B cell (primary cell): ENCODE data around the gene GRID2. TPM values are rescaled to one million over a fixed set of nuclear protein-coding genes. Genes with fewer than 3 reads are reported as not detected.

Experiments used
- ATAC-seq: fragments of 200-7000 bp; cut with Tn5 transposase; one replicate; pipeline ENCODE4 v1.10.0; 2021; ENCODE audit warnings: low read depth, mild to moderate bottlenecking, moderate number of reproducible peaks, moderate library complexity
- CTCF ChIA-PET: fragments of 350-600 bp; sonication (Branson Sonifier 250); formaldehyde crosslinking; loops from one replicate; lab custom pipeline; 2021; ENCODE audit warnings: antibody characterized with exemption, inconsistent platforms; lab: Charles Lee
- POLR2A ChIA-PET: fragments of 350-600 bp; sonication (Branson Sonifier 250); formaldehyde crosslinking; loops from one replicate; lab custom pipeline; 2021; ENCODE audit warnings: antibody characterized with exemption; lab: Charles Lee
- DNase-seq: peaks from one replicate; pipeline ENCODE4 v3.0.0; 2013
- H2AFZ ChIP-seq: 2 replicates; pipeline ENCODE4 v1.6.1; 2012; ENCODE audit warnings: mild to moderate bottlenecking, low read depth, low read length; ENCODE audit not compliant: insufficient read depth, poor library complexity, severe bottlenecking
- H3K27ac ChIP-seq, 2 donors: 1 replicate in 1 of 2; 2 replicates in 1 of 2; pipeline ENCODE4 v1.5.1; 2012 to 2013; ENCODE audit warnings: low read length in 2 of 2, mild to moderate bottlenecking in 2 of 2, moderate library complexity in 1 of 2
- H3K27me3 ChIP-seq, 4 experiments: fragments of 200-600 bp in 1 of 4; sonication (generic) in 1 of 4; replicated peaks in 1 of 4; 1 replicate in 2 of 4; 2 replicates in 2 of 4; pipeline versions ENCODE4 v1.6.1 to v1.7.0; 2013 to 2016; ENCODE audit warnings: low read length in 3 of 4, mild to moderate bottlenecking in 2 of 4, mixed read lengths in 1 of 4, moderate library complexity in 1 of 4; ENCODE audit not compliant: insufficient read depth in 4 of 4, control insufficient read depth in 3 of 4; ENCODE audit errors: control extremely low read depth in 1 of 4
- H3K36me3 ChIP-seq, 2 experiments: replicated peaks in 1 of 2; 1 replicate in 1 of 2; 2 replicates in 1 of 2; pipeline versions ENCODE4 v1.6.1 to v1.7.1; 2013; ENCODE audit warnings: low read length in 1 of 2; ENCODE audit not compliant: insufficient read depth in 2 of 2, control insufficient read depth in 1 of 2; ENCODE audit errors: control extremely low read depth in 1 of 2, extremely low read depth in 1 of 2
- H3K4me1 ChIP-seq, 2 donors: fragments of 200-600 bp in 1 of 2; sonication (generic) in 1 of 2; 1 replicate in 1 of 2; 2 replicates in 1 of 2; pipeline versions ENCODE4 v1.5.1 to v1.6.1; 2013 to 2017; ENCODE audit warnings: low read length in 2 of 2; ENCODE audit not compliant: control insufficient read depth in 2 of 2, insufficient read depth in 2 of 2
- H3K4me2 ChIP-seq: replicated peaks from 2 replicates; pipeline ENCODE3; 2012; ENCODE audit warnings: mild to moderate bottlenecking, low read depth, low read length; ENCODE audit not compliant: poor library complexity, severe bottlenecking
- H3K4me3 ChIP-seq, 5 experiments: fragments of 200-600 bp in 1 of 5; sonication (generic) in 1 of 5; 1 replicate in 3 of 5; 2 replicates in 2 of 5; pipeline versions ENCODE4 v1.5.1 to v1.7.0; 2011 to 2016; ENCODE audit warnings: low read length in 4 of 5, mild to moderate bottlenecking in 4 of 5, low read depth in 2 of 5, control low read depth in 1 of 5, moderate library complexity in 1 of 5; ENCODE audit not compliant: insufficient read depth in 1 of 5; ENCODE audit errors: control extremely low read depth in 1 of 5, extremely low read depth in 1 of 5
- H3K79me2 ChIP-seq: fragments of 200-600 bp; sonication (generic); one replicate; pipeline ENCODE4 v1.6.0; 2016; ENCODE audit warnings: low read length; ENCODE audit not compliant: control insufficient read depth, insufficient read depth
- H3K9ac ChIP-seq: fragments of 200-600 bp; sonication (generic); 2 replicates; pipeline ENCODE4 v1.6.1; 2017; ENCODE audit warnings: mild to moderate bottlenecking, low read length, moderate library complexity
- H3K9me3 ChIP-seq, 3 donors: one replicate each; pipeline versions ENCODE4 v1.6.1 to v1.7.1; 2013; ENCODE audit warnings: low read length in 2 of 3; ENCODE audit not compliant: control insufficient read depth in 2 of 3, insufficient read depth in 1 of 3; ENCODE audit errors: control extremely low read depth in 1 of 3
- H4K20me1 ChIP-seq: 2 replicates; pipeline ENCODE4 v1.6.0; 2012; ENCODE audit warnings: mild to moderate bottlenecking, low read length; ENCODE audit not compliant: insufficient read depth, control insufficient read depth, poor library complexity, severe bottlenecking
- H3K27ac Mint-ChIP-seq: one replicate; pipeline ENCODE4 v1.8.0; 2021; ENCODE audit warnings: mixed read lengths
- H3K27me3 Mint-ChIP-seq: one replicate; pipeline ENCODE4 v1.8.0; 2021; ENCODE audit warnings: mixed read lengths
- H3K4me1 Mint-ChIP-seq: one replicate; pipeline ENCODE4 v1.8.0; 2021; ENCODE audit warnings: mixed read lengths
- H3K4me3 Mint-ChIP-seq: one replicate; pipeline ENCODE4 v1.8.0; 2021; ENCODE audit warnings: mixed read lengths
- H3K9me3 Mint-ChIP-seq: one replicate; pipeline ENCODE4 v1.8.0; 2022; ENCODE audit warnings: mixed read lengths; ENCODE audit not compliant: insufficient read depth
- EZH2 ChIP-seq: IDR thresholded peaks from 2 replicates; pipeline ENCODE4 v1.6.1; 2012; ENCODE audit warnings: borderline replicate concordance, low read depth, mild to moderate bottlenecking, moderate library complexity, low read length; ENCODE audit not compliant: insufficient read depth, poor library complexity, severe bottlenecking
- WGBS: methylation state at CpG from one replicate; pipeline ENCODE4 v1.1.5; 2013; ENCODE audit warnings: missing lambda C conversion rate; ENCODE audit not compliant: insufficient coverage; 5-methylcytosine and 5-hydroxymethylcytosine counted together
- intact Hi-C: fragments of 100-400 bp; cut with micrococcal nuclease; formaldehyde crosslinking; loops from one replicate; pipeline ENCODE4 v1.10.0; 2022
- polyA plus RNA-seq: library from polyadenylated mRNA; depleted of rRNA; stranded (reverse); fragments of >200 nt; gene quantifications from 2 replicates; pipeline ENCODE4 v1.2.3, GENCODE V29; 2012
- total RNA-seq, 2 donors: library from RNA; stranded (reverse); fragments of 120-200 nt in 1 of 2; gene quantifications; 1 replicate in 1 of 2; 2 replicates in 1 of 2; pipeline versions ENCODE4 v1.2.3 to v1.2.4, GENCODE V29; 2013 to 2022
- TF ChIP-seq, protein P1 (sequence below): fragments of 200-600 bp; IDR thresholded peaks from one replicate; pipeline ENCODE4 v1.8.0; 2022; ENCODE audit warnings: antibody characterized with exemption, mild to moderate bottlenecking

GRID2 gene
- total and polyA plus RNA-seq, 2 donors (not counting 1 experiment from before 2014, with no cell fraction given): not detected

DNA sequence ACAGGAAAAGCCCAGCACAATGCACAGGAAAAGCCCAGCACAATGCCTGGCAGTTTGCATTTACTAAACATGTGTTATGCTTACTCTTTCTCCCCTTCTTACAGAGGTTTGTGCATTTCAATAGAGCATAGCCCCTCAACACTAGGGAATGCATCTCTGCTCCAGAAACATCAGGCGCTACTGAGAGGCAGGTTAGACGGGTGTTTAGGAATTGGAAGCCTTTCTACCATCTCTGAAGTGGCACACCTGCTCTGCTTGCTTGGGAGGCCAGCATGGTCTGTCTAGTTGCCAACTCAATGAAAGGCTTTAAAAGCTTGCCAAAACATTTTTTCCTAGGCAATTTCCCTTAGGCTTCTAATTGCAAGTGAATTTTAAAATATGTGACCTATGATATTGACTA is 55.7 kb downstream of the GRID2 start:
- TF ChIP-seq EZH2: no peak
- TF ChIP-seq, protein P1, sequence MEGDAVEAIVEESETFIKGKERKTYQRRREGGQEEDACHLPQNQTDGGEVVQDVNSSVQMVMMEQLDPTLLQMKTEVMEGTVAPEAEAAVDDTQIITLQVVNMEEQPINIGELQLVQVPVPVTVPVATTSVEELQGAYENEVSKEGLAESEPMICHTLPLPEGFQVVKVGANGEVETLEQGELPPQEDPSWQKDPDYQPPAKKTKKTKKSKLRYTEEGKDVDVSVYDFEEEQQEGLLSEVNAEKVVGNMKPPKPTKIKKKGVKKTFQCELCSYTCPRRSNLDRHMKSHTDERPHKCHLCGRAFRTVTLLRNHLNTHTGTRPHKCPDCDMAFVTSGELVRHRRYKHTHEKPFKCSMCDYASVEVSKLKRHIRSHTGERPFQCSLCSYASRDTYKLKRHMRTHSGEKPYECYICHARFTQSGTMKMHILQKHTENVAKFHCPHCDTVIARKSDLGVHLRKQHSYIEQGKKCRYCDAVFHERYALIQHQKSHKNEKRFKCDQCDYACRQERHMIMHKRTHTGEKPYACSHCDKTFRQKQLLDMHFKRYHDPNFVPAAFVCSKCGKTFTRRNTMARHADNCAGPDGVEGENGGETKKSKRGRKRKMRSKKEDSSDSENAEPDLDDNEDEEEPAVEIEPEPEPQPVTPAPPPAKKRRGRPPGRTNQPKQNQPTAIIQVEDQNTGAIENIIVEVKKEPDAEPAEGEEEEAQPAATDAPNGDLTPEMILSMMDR: no peak
- H3K4me1 Mint-ChIP-seq: no peaks in the 10 kb centered on the region

DNA sequence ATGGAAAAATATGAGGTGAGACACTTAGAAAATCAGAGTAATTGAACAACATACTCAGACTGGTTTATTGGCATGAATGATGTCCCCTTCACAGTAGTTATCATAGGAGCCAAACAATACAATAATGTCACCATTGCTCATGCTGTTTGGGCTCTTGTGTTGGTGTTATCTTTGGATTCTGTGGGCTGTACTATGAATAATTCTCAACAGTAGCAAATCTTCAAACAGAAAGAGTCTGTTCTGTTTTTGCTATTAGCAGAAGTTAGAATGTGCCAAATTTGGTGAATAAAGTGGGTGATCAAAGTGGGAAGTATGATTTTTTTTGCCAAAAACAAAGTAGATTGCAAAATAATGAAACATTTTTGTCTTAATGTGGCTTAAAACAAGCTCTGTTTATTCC is 58.3 kb downstream of the GRID2 start:
- Mint-ChIP-seq H3K27me3 (no peaks in the 10 kb centered on the region), H3K27ac (no peak overlapping the region), H3K9me3 (no peaks in the 10 kb centered on the region), H3K4me3 (no peak overlapping the region), H3K4me1 (no peaks in the 10 kb centered on the region)
- no peaks in the 10 kb centered on the region for H4K20me1 ChIP-seq
- H2AFZ ChIP-seq: no peak overlapping the region
- H3K27me3 ChIP-seq: no peaks in the 10 kb centered on the region
- ChIA-PET POLR2A (no interaction called here), CTCF (no interaction called here)
- ATAC-seq (no peak), DNase-seq (no peak)
- no peaks in the 10 kb centered on the region for H3K4me1 ChIP-seq
- H3K4me2 ChIP-seq: no peak overlapping the region
- H3K27ac ChIP-seq: no peak overlapping the region
- TF ChIP-seq EZH2: no peak
- TF ChIP-seq, protein P1: no peak
- no peaks in the 10 kb centered on the region for H3K36me3 ChIP-seq
- no peaks in the 10 kb centered on the region for H3K9me3 ChIP-seq
- H3K79me2 ChIP-seq: no peaks in the 10 kb centered on the region
- intact Hi-C loops: no loop called here
- no peak overlapping the region for H3K4me3 ChIP-seq
- H3K9ac ChIP-seq: no peak overlapping the region

More for the DNA sequence above, 55.7 kb downstream of the GRID2 start:
- H3K4me1 ChIP-seq: no peaks in the 10 kb centered on the region
- no peaks in the 10 kb centered on the region for H3K27me3 Mint-ChIP-seq
- H3K4me2 ChIP-seq: no peak overlapping the region
- H3K27ac Mint-ChIP-seq: no peak overlapping the region
- H2AFZ ChIP-seq: no peak overlapping the region
- H3K9me3 Mint-ChIP-seq: no peaks in the 10 kb centered on the region
- ATAC-seq: no peak
- no peak overlapping the region for H3K4me3 Mint-ChIP-seq
- no peaks in the 10 kb centered on the region for H3K9me3 ChIP-seq
- H3K36me3 ChIP-seq: no peaks in the 10 kb centered on the region
- ChIA-PET POLR2A (no interaction called here), CTCF (no interaction called here)
- H3K79me2 ChIP-seq: no peaks in the 10 kb centered on the region
- 100% methylated on average over 2 of the region's 2 CpGs for WGBS
- no peaks in the 10 kb centered on the region for H4K20me1 ChIP-seq
- no peak overlapping the region for H3K9ac ChIP-seq
- H3K27ac ChIP-seq: no peak overlapping the region
- intact Hi-C loops: no loop called here
- H3K4me3 ChIP-seq: no peak overlapping the region
- H3K27me3 ChIP-seq: no peaks in the 10 kb centered on the region
- DNase-seq: no peak
